ENCODE results near the gene PDE3B. TPM values are rescaled to one million over a fixed set of nuclear protein-coding genes. Genes with fewer than 3 reads are reported as not detected.
"Not testable (repeated sequence)": the region's sequence is repeated elsewhere in the genome, so short reads cannot be mapped to it uniquely, and the experiment has no call there.

The PDE3B gene
- total and polyA plus RNA-seq, 11 donors: 2.4 to 17.0 (median 10.0) TPM

GRCh38 chr11:14756349-14756748 lies 112.7 kb downstream of the PDE3B start:
- TF ChIP-seq POLR2A (IDR thresholded peaks at IDR 0.05): no peak
- TF ChIP-seq CTCF (IDR thresholded peaks at IDR 0.05): no peak
- intact Hi-C loops (cut with DNase I): loop anchor here in 1 of 10 donors (10.0 kb wide), 1 partner anchor 52 kb away; no protein-coding TSS in a partner anchor

GRCh38 chr11:14759300-14760012 lies 115.9 kb downstream of the PDE3B start:
- Histone ChIP-seq H3K4me3 (peak overlapping the region in 3 of 12 donors; percentile 6 to 24 (median 10)), H3K27ac (peak overlapping the region in 9 of 12 donors; percentile 20 to 61 (median 48))
- DNase-seq, H3K36me3 ChIP-seq, H3K9me3 ChIP-seq, H3K4me1 ChIP-seq, H3K27me3 ChIP-seq: not testable (repeated sequence)
- 63 to 66% (median 65%) methylated on average over 9 of the region's 9 CpGs for WGBS, 4 donors
- intact Hi-C loops (cut with DNase I): loop anchor here in 1 of 10 donors (10.0 kb wide), 1 partner anchor 55 kb away; no protein-coding TSS in a partner anchor
- ATAC-seq: peak; percentile 61 to 86 (median 70)

More at GRCh38 chr11:14756349-14756748, 112.7 kb downstream of the PDE3B start:
- H3K27ac ChIP-seq: no peak overlapping the region
- DNase-seq: no peak
- no peaks in the 10 kb centered on the region for H3K9me3 ChIP-seq
- H3K4me3 ChIP-seq: no peak overlapping the region
- 79 to 83% (median 80%) methylated on average over 4 of the region's 4 CpGs for WGBS, 4 donors
- H3K4me1 ChIP-seq: peaks cover 0 to 7% (median 0%) of the 10 kb centered on the region in 12 donors
- no peaks in the 10 kb centered on the region for H3K27me3 ChIP-seq
- H3K36me3 ChIP-seq: no peaks in the 10 kb centered on the region
- ATAC-seq: no peak

GRCh38 chr11:14764179-14764578 lies 120.6 kb downstream of the PDE3B start:
- WGBS, 4 donors: 88 to 100% (median 98%) methylated on average over 1 of the region's 1 CpG

GRCh38 chr11:14764579-14765527 lies 121.2 kb downstream of the PDE3B start:
- intact Hi-C loops (cut with DNase I): no loop called here
- no peak for ATAC-seq

More at GRCh38 chr11:14764179-14764578, 120.6 kb downstream of the PDE3B start:
- no peaks in the 10 kb centered on the region for H3K9me3 ChIP-seq
- DNase-seq (no peak), ATAC-seq (no peak)
- no peaks in the 10 kb centered on the region for H3K36me3 ChIP-seq
- H3K27ac ChIP-seq: peak overlapping the region in 1 of 12 donors; percentile 40
- H3K4me1 ChIP-seq: peaks cover 0 to 7% (median 0%) of the 10 kb centered on the region in 12 donors
- TF ChIP-seq CTCF (IDR thresholded peaks at IDR 0.05) (no peak), POLR2A (IDR thresholded peaks at IDR 0.05) (no peak)
- H3K27me3 ChIP-seq: no peaks in the 10 kb centered on the region
- H3K4me3 ChIP-seq: no peak overlapping the region
- intact Hi-C loops (cut with DNase I): no loop called here

More at GRCh38 chr11:14764579-14765527, 121.2 kb downstream of the PDE3B start:
- WGBS, 4 donors: 79 to 84% (median 80%) methylated on average over 6 of the region's 6 CpGs
- TF ChIP-seq CTCF (IDR thresholded peaks at IDR 0.05) (no peak), POLR2A (IDR thresholded peaks at IDR 0.05) (no peak)
- no peaks in the 10 kb centered on the region for H3K27me3 ChIP-seq
- DNase-seq: no peak
- H3K4me1 ChIP-seq: peaks cover 0 to 5% (median 0%) of the 10 kb centered on the region in 12 donors
- no peak overlapping the region for H3K4me3 ChIP-seq
- H3K9me3 ChIP-seq: no peaks in the 10 kb centered on the region
- H3K36me3 ChIP-seq: no peaks in the 10 kb centered on the region
- peak overlapping the region in 1 of 12 donors; percentile 40 for H3K27ac ChIP-seq

Data from heart left ventricle (tissue), 16 donors.